Left ventricle myocardium inferior (tissue), 1 donor: Measurements from ENCODE around the gene CSKMT. TPM values are rescaled to one million over a fixed set of nuclear protein-coding genes. Genes with fewer than 3 reads are reported as not detected.

Experiments
- DNase-seq: peaks from one replicate; pipeline ENCODE4 v3.0.0-alpha.2; 2020
- H3K27ac ChIP-seq: fragments of 200-600 bp; replicated peaks from 2 replicates; pipeline ENCODE4 v1.8.0; 2021
- H3K27me3 ChIP-seq: fragments of 200-600 bp; 2 replicates; pipeline ENCODE4 v1.8.0; 2021; ENCODE audit warnings: low read depth
- H3K36me3 ChIP-seq: fragments of 200-600 bp; 2 replicates; pipeline ENCODE4 v1.8.0; 2021
- H3K4me1 ChIP-seq: fragments of 200-600 bp; 2 replicates; pipeline ENCODE4 v1.8.0; 2021
- H3K4me3 ChIP-seq: fragments of 200-600 bp; 2 replicates; pipeline ENCODE4 v1.8.0; 2021; ENCODE audit warnings: mild to moderate bottlenecking, moderate library complexity
- H3K9me3 ChIP-seq: fragments of 200-600 bp; replicated peaks from 2 replicates; pipeline ENCODE4 v1.8.0; 2021
- intact Hi-C: fragments of 100-400 bp; cut with micrococcal nuclease; formaldehyde crosslinking; loops from one replicate; pipeline ENCODE4 v1.11.0; 2022
- total RNA-seq: library from RNA; stranded (reverse); fragmentation: NEBNext Ultra II Directional; extraction: Animal tissue kit (Norgen Biotek cat#: 25700); gene quantifications from one replicate; pipeline ENCODE4 v1.2.1, GENCODE V29; 2021
- TF ChIP-seq, protein P1 (sequence below): fragments of 200-600 bp; IDR thresholded peaks from 2 replicates; pipeline ENCODE4 v1.8.0; 2021; ENCODE audit warnings: antibody characterized with exemption, mild to moderate bottlenecking, borderline replicate concordance
- donor health status: DM: no; HTN: yes; CAD: no; lungs with severe emphysema.

Gene CSKMT
- total RNA-seq, 1 donor from 2014 or later, result 5.0 TPM

DNA sequence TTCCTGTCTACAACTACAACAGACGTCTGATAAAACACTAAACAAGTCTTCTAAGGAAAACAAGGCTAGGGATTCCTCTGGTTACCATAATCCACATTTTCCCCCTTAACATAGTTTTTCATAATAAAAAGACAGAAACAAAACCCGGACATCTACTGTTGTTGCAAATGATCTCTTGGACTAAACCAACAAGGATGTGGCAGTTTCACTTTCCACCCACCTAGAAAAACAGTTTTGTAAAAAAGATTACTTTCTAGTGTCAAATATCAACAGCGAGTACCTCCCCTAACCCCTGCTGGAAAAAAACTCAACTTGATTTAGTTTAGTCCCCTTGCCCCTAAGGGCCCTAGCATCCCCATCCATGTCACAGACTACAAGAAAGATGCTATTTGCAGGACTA, 47.7 kb downstream of the CSKMT start:
- Histone ChIP-seq H3K4me3 (no peak overlapping the region), H3K36me3 (peaks cover 75% of the 10 kb centered on the region), H3K27ac (peak overlapping the region; percentile 67), H3K27me3 (no peaks in the 10 kb centered on the region), H3K4me1 (peaks cover 80% of the 10 kb centered on the region), H3K9me3 (no peaks in the 10 kb centered on the region)
- DNase-seq, result no peak
- intact Hi-C loops, result no loop called here
- TF ChIP-seq, protein P1, sequence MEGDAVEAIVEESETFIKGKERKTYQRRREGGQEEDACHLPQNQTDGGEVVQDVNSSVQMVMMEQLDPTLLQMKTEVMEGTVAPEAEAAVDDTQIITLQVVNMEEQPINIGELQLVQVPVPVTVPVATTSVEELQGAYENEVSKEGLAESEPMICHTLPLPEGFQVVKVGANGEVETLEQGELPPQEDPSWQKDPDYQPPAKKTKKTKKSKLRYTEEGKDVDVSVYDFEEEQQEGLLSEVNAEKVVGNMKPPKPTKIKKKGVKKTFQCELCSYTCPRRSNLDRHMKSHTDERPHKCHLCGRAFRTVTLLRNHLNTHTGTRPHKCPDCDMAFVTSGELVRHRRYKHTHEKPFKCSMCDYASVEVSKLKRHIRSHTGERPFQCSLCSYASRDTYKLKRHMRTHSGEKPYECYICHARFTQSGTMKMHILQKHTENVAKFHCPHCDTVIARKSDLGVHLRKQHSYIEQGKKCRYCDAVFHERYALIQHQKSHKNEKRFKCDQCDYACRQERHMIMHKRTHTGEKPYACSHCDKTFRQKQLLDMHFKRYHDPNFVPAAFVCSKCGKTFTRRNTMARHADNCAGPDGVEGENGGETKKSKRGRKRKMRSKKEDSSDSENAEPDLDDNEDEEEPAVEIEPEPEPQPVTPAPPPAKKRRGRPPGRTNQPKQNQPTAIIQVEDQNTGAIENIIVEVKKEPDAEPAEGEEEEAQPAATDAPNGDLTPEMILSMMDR, result no peak

DNA sequence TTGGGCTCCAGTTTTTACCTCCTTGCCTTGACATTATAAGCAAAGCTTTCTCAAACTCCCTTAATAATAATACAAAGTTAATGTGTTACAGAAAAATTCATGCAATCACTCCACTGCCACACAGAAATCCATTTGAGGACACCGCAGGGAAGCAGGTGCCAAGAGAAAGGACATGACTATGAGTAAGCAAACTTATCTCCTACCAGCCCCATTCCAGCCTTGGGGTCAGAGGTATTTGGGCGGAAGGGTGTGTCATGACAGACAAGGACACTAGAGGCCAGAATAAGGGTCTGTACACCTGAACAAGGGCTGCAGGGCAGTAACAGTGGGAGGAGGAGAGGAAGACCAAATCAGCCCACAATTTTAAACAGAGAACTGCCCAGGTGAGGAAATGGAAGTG, 48.2 kb downstream of the CSKMT start:
- no peak for DNase-seq
- H3K27me3 ChIP-seq, result no peaks in the 10 kb centered on the region
- H3K4me1 ChIP-seq, result peaks cover 80% of the 10 kb centered on the region
- no peaks in the 10 kb centered on the region for H3K9me3 ChIP-seq
- H3K36me3 ChIP-seq, result peaks cover 80% of the 10 kb centered on the region
- no peak overlapping the region for H3K4me3 ChIP-seq
- intact Hi-C loops, result no loop called here
- H3K27ac ChIP-seq, result peak overlapping the region; percentile 67
- TF ChIP-seq, protein P1, result no peak

DNA sequence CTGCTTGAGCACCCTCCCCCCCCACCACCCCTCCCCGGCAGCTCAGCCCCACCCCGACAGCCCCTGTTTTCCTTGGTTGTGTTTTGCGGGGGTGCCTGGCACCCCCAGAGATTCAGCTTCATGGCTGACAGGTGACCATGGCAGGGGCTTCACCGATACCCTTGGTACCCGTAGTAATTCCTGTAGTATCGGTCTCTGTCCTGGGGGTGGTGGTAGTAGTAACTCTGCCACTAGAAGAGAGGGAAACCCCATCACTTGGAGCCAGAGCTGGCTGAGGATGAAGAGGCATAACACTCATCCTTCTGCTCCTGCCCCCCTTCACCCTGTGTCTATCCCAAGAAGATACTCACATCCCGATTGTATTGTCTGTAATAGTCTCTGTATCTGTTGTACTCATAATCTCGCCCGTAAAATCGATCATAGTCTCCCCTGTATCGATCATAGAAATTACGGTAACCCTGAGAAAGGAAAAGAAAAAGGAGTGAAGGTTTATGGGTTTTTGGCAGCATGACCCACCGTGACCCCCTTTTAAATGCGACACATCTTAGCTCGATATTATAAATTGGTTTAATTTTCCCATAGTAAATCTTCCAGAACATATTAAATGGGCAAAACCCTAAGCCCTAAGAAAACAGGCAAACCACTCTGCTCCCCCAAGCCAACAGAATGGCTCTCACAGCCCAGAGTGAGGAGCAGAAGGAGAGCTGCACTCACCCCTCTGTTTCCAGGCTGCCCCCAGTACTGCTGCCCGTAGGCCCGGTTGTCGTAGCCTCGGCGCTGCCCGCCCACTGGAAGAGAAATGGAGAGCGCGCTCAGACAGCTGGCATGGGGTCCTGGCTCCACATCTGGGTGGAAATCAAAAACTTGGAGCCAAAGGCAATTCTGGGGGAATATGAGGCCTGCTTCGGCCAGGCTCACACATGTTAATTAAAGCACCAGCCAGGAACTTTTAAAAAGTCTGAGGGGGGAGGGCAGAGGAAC, 50.3 kb downstream of the CSKMT start:
- H3K4me3 ChIP-seq, result no peak overlapping the region
- H3K4me1 ChIP-seq, result peaks cover 70% of the 10 kb centered on the region
- no peaks in the 10 kb centered on the region for H3K9me3 ChIP-seq
- DNase-seq, result no peak
- peaks cover 100% of the 10 kb centered on the region for H3K36me3 ChIP-seq
- intact Hi-C loops, result no loop called here
- H3K27ac ChIP-seq, result no peak overlapping the region
- no peaks in the 10 kb centered on the region for H3K27me3 ChIP-seq
- TF ChIP-seq, protein P1, result no peak

DNA sequence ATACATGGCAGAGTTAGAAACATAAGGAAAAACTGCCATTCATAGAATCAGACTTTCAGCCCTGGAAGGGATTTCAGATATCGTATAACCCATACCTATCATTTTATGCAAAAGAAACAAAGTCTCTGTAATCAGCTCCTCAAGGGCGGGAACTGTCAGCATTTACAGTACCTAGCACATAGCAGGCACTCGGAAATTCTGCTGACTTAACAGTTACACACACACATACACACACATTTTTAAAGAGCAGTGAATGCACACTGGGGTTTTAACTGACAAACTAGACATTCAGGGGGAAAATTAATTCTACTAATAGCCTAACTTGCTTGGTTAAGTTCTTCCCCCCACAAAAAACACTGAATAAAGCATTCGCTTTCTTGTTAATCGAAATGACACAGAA, 51.1 kb downstream of the CSKMT start:
- TF ChIP-seq, protein P1, result no peak
- peaks cover 67% of the 10 kb centered on the region for H3K4me1 ChIP-seq
- H3K27ac ChIP-seq, result no peak overlapping the region
- H3K9me3 ChIP-seq, result no peaks in the 10 kb centered on the region
- H3K4me3 ChIP-seq, result no peak overlapping the region
- peaks cover 100% of the 10 kb centered on the region for H3K36me3 ChIP-seq
- intact Hi-C loops, result no loop called here
- no peaks in the 10 kb centered on the region for H3K27me3 ChIP-seq
- DNase-seq, result no peak

GRCh38 chr11:62716816-62717215, 51.7 kb downstream of the CSKMT start:
- intact Hi-C loops, result no loop called here
- Histone ChIP-seq H3K4me3 (no peak overlapping the region), H3K4me1 (peaks cover 69% of the 10 kb centered on the region), H3K27me3 (no peaks in the 10 kb centered on the region), H3K9me3 (no peaks in the 10 kb centered on the region), H3K27ac (no peak overlapping the region), H3K36me3 (peaks cover 100% of the 10 kb centered on the region)
- DNase-seq, result no peak
- TF ChIP-seq, protein P1, result no peak

Other genes starting within 250 kb of the CSKMT start
- gene SCGB1A1, start 246.3 kb upstream of the CSKMT start, total RNA-seq, result not detected
- 290 TPM for gene AHNAK, start 118.5 kb upstream of the CSKMT start, total RNA-seq
- gene EEF1G, start 91.4 kb upstream of the CSKMT start, total RNA-seq, result 958 TPM
- gene TUT1, start 73.8 kb upstream of the CSKMT start, total RNA-seq, result 12.5 TPM
- 26.3 TPM for gene MTA2, start 63.4 kb upstream of the CSKMT start, total RNA-seq
- 14.6 TPM for gene EML3, start 52.5 kb upstream of the CSKMT start, total RNA-seq
- gene ROM1, start 52.1 kb upstream of the CSKMT start, total RNA-seq, result 2.0 TPM
- gene B3GAT3, start 43.3 kb upstream of the CSKMT start, total RNA-seq, result 13.2 TPM
- 90.2 TPM for gene GANAB, start 18.7 kb upstream of the CSKMT start, total RNA-seq
- 10.1 TPM for gene INTS5, start 12.0 kb upstream of the CSKMT start, total RNA-seq
- 31.1 TPM for gene C11orf98, start 102 bp upstream of the CSKMT start, total RNA-seq
- 6.9 TPM for gene UQCC3, start 6.4 kb downstream of the CSKMT start, total RNA-seq
- 2.1 TPM for gene LBHD1, start 7.0 kb downstream of the CSKMT start, total RNA-seq
- gene UBXN1, start 13.8 kb downstream of the CSKMT start, total RNA-seq, result 82.3 TPM
- gene LRRN4CL, start 24.2 kb downstream of the CSKMT start, total RNA-seq, result 2.7 TPM
- 18.4 TPM for gene BSCL2, start 42.1 kb downstream of the CSKMT start, total RNA-seq
- not detected for gene GNG3, start 42.4 kb downstream of the CSKMT start, total RNA-seq
- 37.6 TPM for gene HNRNPUL2, start 62.1 kb downstream of the CSKMT start, total RNA-seq
- gene TTC9C, start 63.2 kb downstream of the CSKMT start, total RNA-seq, result 12.9 TPM
- gene ZBTB3, start 88.8 kb downstream of the CSKMT start, total RNA-seq, result 9.5 TPM
- gene POLR2G, start 96.3 kb downstream of the CSKMT start, total RNA-seq, result 43.4 TPM
- 8.0 TPM for gene TAF6L, start 106.1 kb downstream of the CSKMT start, total RNA-seq
- gene TMEM179B, start 122.1 kb downstream of the CSKMT start, total RNA-seq, result 20.5 TPM
- gene TMEM223, start 126.7 kb downstream of the CSKMT start, total RNA-seq, result 24.1 TPM
- 43.2 TPM for gene NXF1, start 140.1 kb downstream of the CSKMT start, total RNA-seq
- gene STX5, start 166.7 kb downstream of the CSKMT start, total RNA-seq, result 16.7 TPM
- gene TEX54, start 167.5 kb downstream of the CSKMT start, total RNA-seq, result not detected
- 24.3 TPM for gene WDR74, start 174.3 kb downstream of the CSKMT start, total RNA-seq
- 35.0 TPM for gene SLC3A2, start 215.6 kb downstream of the CSKMT start, total RNA-seq